Measurements from ENCODE around the gene MXD4.

MXD4 gene

GRCh38 chr4:2261110-2261852 lies 628 bp downstream of the MXD4 start:
- DNase-seq, result peak in 1 of 2 experiments; percentile 15

GRCh38 chr4:2260344-2261109 lies 1.4 kb downstream of the MXD4 start:
- no peak for DNase-seq

- DNase-seq, result no peak
Observed at GRCh38 chr4:2259541-2260343, 2.2 kb downstream of the MXD4 start.

GRCh38 chr4:2259036-2259540 lies 2.8 kb downstream of the MXD4 start:
- DNase-seq, result no peak

- no peak for DNase-seq
Observed at GRCh38 chr4:2258091-2259035, 3.5 kb downstream of the MXD4 start.

- DNase-seq, result no peak
Observed at GRCh38 chr4:2257361-2258081, 4.4 kb downstream of the MXD4 start.

GRCh38 chr4:2256781-2257191 lies 5.1 kb downstream of the MXD4 start:
- DNase-seq, result no peak

GRCh38 chr4:2256156-2256731 lies 5.7 kb downstream of the MXD4 start:
- DNase-seq, result no peak

- no peak for DNase-seq
Observed at GRCh38 chr4:2255501-2256155, 6.3 kb downstream of the MXD4 start.

- no peak for DNase-seq
Observed at GRCh38 chr4:2254665-2255500, 7.0 kb downstream of the MXD4 start.

GRCh38 chr4:2253160-2254084 lies 8.5 kb downstream of the MXD4 start:
- no peak for DNase-seq

GRCh38 chr4:2252530-2253091 lies 9.3 kb downstream of the MXD4 start:
- DNase-seq, result no peak

- DNase-seq, result no peak
Observed at GRCh38 chr4:2251795-2252529, 9.9 kb downstream of the MXD4 start.

GRCh38 chr4:2251073-2251794 lies 10.7 kb downstream of the MXD4 start:
- DNase-seq, result no peak

- no peak for DNase-seq
Observed at GRCh38 chr4:2250357-2251072, 11.4 kb downstream of the MXD4 start.
